Measurements from ENCODE around the gene CENPE.
"Not testable (repeated sequence)": the region's sequence is repeated elsewhere in the genome, so short reads cannot be mapped to it uniquely, and the experiment has no call there.

The CENPE gene, protein sequence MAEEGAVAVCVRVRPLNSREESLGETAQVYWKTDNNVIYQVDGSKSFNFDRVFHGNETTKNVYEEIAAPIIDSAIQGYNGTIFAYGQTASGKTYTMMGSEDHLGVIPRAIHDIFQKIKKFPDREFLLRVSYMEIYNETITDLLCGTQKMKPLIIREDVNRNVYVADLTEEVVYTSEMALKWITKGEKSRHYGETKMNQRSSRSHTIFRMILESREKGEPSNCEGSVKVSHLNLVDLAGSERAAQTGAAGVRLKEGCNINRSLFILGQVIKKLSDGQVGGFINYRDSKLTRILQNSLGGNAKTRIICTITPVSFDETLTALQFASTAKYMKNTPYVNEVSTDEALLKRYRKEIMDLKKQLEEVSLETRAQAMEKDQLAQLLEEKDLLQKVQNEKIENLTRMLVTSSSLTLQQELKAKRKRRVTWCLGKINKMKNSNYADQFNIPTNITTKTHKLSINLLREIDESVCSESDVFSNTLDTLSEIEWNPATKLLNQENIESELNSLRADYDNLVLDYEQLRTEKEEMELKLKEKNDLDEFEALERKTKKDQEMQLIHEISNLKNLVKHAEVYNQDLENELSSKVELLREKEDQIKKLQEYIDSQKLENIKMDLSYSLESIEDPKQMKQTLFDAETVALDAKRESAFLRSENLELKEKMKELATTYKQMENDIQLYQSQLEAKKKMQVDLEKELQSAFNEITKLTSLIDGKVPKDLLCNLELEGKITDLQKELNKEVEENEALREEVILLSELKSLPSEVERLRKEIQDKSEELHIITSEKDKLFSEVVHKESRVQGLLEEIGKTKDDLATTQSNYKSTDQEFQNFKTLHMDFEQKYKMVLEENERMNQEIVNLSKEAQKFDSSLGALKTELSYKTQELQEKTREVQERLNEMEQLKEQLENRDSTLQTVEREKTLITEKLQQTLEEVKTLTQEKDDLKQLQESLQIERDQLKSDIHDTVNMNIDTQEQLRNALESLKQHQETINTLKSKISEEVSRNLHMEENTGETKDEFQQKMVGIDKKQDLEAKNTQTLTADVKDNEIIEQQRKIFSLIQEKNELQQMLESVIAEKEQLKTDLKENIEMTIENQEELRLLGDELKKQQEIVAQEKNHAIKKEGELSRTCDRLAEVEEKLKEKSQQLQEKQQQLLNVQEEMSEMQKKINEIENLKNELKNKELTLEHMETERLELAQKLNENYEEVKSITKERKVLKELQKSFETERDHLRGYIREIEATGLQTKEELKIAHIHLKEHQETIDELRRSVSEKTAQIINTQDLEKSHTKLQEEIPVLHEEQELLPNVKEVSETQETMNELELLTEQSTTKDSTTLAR (N-terminal part only)

DNA sequence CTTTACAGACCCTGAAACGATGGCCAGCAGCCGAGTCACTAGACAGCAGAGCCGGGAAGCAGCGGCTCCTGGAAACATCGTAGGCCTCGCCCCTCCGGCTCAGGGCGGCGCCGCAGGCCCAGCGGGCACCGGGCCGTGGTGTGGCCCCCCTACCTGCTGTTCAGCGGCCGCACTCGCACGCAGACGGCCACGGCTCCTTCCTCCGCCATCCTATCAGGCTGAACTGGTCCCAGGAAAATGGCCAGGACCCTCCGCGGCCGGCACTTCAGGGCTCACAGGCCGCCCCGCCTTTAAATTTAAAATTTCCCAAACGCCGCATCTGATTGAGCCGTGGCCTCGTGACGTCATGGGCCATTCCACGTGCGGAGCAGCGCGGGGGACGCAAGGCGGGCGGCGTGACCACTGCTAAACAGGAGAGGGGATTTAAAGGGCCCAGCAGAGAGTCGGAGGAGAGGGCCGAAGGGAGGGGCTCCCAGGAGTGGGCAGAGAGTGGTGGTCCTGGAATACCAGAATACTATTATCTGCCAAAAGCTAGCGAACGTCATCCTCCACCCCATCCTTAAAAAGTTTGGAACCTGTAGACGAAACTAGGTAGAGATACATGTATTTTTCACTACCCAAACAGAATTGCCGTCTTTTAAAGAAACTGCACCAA lies at the start of gene CENPE:
Gene CENPE (minus strand): TSS at position 233 of the 655 bp plus-strand sequence. CDS start 24 bp downstream, at position 209.
- Histone ChIP-seq H3K9me3 (ENCODE audit: control insufficient read depth, insufficient read depth, low read length) (no peaks in the 10 kb centered on the region), H3K4me1 (ENCODE audit: insufficient read depth, low read length) (peaks cover 4% of the 10 kb centered on the region; the same call in 1 of the 2 replicates), H3K36me3 (ENCODE audit: insufficient read depth, low read length) (peaks cover 3% of the 10 kb centered on the region; the same call in 1 of the 2 replicates), H3K9ac (ENCODE audit: low read depth, low read length) (peak within 1 kb of the TSS; percentile 95)

DNA sequence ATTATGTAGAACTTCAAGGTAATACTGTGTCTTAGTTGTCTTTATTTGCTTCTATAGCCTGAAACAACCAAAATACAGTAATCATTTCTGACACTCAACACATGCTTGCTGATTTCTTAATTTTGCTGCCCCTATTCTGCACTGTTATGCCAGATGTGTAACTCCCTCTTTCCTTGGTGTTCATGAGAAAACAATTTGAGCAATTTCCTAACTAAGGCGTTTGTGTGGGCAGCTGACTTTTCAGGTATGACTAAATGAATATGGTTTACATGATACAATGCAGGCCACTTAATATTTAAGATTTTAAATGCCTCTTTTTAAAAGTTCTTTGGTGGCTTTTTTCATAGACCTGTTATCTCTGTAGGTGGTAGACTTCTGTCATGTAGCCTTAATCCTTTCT lies 46.1 kb upstream of the CENPE start:
- no peaks in the 10 kb centered on the region for H3K36me3 ChIP-seq (ENCODE audit: insufficient read depth, low read length)
- H3K4me1 ChIP-seq (ENCODE audit: insufficient read depth, low read length), result no peaks in the 10 kb centered on the region
- H3K9me3 ChIP-seq (ENCODE audit: control insufficient read depth, insufficient read depth, low read length), result peaks cover 10% of the 10 kb centered on the region; the same call in 1 of the 2 replicates
- no peak overlapping the region for H3K9ac ChIP-seq (ENCODE audit: low read depth, low read length)

DNA sequence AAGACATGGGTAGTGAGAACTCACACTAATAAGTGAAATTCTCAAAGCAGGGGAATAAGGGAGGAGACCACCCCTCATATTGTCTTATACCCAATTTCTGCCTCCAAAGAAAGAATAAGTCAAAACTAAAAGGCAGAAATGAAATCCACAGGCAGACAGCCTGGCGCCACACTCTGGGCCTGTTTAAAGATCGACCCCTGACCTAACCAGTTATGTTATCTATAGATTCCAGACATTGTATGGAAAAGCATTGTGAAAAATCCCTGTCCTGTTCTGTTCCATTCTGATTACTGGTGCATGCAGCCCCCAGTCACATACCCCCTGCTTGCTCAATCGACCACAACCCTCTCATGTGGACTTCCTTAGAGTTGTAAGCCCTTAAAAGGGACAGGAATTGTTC lies 32.8 kb upstream of the CENPE start:
- H3K9ac ChIP-seq (ENCODE audit: low read depth, low read length); H3K9me3 ChIP-seq (ENCODE audit: control insufficient read depth, insufficient read depth, low read length); H3K36me3 ChIP-seq (ENCODE audit: insufficient read depth, low read length); H3K4me1 ChIP-seq (ENCODE audit: insufficient read depth, low read length): not testable (repeated sequence)

DNA sequence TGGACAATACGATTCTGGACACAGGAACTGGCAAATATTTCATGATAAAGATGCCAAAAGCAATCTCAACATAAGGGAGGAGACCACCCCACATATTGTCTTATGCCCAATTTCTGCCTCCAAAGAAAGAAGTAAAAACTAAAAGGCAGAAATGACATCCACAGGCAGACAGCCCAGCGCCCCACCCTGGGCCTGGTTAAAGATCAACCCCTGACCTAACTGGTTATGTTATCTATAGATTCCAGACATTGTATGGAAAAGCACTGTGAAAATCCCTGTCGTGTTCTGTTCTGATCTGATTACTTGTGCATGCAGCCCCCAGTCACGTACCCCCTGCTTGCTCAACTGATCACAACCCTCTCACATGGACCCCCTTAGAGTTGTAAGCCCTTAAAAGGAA lies 25.4 kb upstream of the CENPE start:
- not testable (repeated sequence) for H3K9me3 ChIP-seq (ENCODE audit: control insufficient read depth, insufficient read depth, low read length); H3K36me3 ChIP-seq (ENCODE audit: insufficient read depth, low read length)

DNA sequence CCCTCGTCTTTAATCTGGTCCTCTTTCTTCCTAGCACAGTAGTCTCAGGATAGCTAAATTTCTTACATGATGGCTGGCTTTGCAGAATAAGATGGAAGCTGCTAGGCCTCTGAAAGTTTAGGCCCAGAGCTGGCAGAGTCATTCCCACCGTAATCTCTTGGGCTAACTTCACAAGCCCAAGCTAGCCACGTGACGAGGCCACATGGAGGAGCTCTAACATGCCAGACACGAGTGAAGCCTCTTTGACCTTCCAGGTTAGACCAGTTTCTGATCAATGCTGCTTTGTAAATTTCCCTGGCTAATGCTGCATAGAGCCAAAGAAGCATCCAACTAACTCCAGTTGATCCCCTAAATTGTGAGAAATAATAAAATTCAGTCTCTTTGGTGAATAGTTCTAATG lies 9.5 kb upstream of the CENPE start:
- Histone ChIP-seq H3K9me3 (ENCODE audit: control insufficient read depth, insufficient read depth, low read length) (no peaks in the 10 kb centered on the region), H3K4me1 (ENCODE audit: insufficient read depth, low read length) (no peaks in the 10 kb centered on the region), H3K9ac (ENCODE audit: low read depth, low read length) (no peak overlapping the region), H3K36me3 (ENCODE audit: insufficient read depth, low read length) (no peaks in the 10 kb centered on the region)

More for the DNA sequence above, 25.4 kb upstream of the CENPE start:
- H3K9ac ChIP-seq (ENCODE audit: low read depth, low read length); H3K4me1 ChIP-seq (ENCODE audit: insufficient read depth, low read length): not testable (repeated sequence)

DNA sequence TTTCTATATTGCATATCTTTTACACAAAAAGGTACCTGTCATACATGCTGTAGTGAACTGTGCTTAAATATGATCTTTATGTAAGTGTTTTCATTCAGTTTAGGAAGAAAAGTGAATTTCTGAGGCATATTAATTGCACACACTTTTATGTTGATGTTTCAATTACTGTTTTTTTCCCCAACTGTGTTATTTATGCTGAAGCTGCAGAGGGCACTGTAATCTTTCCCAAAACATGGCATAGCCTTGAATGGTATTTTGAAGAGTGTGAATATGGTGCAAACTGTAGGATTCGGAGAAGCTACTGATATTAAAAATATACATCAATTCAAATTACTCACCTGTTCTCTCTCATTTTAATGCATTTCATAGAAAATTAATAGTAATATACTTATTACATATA lies 6.0 kb upstream of the CENPE start:
- Histone ChIP-seq H3K4me1 (ENCODE audit: insufficient read depth, low read length) (no peaks in the 10 kb centered on the region; the same call in 1 of the 2 replicates), H3K9me3 (ENCODE audit: control insufficient read depth, insufficient read depth, low read length) (no peaks in the 10 kb centered on the region), H3K36me3 (ENCODE audit: insufficient read depth, low read length) (no peaks in the 10 kb centered on the region), H3K9ac (ENCODE audit: low read depth, low read length) (no peak overlapping the region)

DNA sequence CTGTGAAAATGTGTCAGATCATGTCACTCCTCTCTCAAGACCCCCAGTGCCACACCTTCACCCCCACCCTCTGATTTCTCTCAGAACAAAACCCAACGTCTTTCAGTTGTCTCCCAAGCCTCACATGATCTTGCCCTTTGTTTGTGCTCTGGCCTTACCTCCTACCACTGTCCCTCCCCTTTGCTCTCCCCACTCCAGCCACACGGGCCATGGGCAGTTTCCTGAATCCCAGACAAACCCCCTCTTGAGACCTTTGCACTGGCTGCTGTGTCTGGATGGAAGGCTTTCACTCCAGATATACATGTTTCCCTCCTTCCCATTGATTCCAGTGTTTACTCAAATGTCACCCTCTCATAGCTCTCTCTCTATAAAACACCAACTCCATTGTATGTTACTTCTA lies 3.6 kb upstream of the CENPE start:
- Histone ChIP-seq H3K9ac (ENCODE audit: low read depth, low read length) (no peak overlapping the region), H3K9me3 (ENCODE audit: control insufficient read depth, insufficient read depth, low read length) (no peaks in the 10 kb centered on the region), H3K4me1 (ENCODE audit: insufficient read depth, low read length) (peaks cover 4% of the 10 kb centered on the region; the same call in 1 of the 2 replicates), H3K36me3 (ENCODE audit: insufficient read depth, low read length) (no peaks in the 10 kb centered on the region)

DNA sequence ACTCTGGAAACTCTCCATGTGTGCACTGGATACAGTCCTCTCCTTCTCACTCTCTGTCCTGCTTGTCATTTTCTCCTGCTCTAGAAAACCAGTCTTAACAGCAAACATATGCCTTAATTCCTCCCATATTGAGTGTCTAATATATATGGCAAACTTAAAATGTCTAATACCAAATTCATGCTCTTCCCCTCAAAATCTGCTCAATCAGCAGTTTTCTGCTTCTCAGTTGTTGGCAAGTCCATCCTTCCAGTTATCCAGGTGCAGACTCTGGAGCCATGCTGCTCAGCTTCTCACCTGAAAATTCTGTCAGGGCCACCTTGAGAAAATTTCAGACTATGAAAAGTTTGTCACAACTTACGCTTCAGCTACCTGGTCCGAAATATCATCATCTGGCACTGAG lies 3.1 kb upstream of the CENPE start:
- Histone ChIP-seq H3K4me1 (ENCODE audit: insufficient read depth, low read length) (peaks cover 4% of the 10 kb centered on the region; the same call in 1 of the 2 replicates), H3K9me3 (ENCODE audit: control insufficient read depth, insufficient read depth, low read length) (no peaks in the 10 kb centered on the region), H3K9ac (ENCODE audit: low read depth, low read length) (no peak overlapping the region), H3K36me3 (ENCODE audit: insufficient read depth, low read length) (no peaks in the 10 kb centered on the region)

DNA sequence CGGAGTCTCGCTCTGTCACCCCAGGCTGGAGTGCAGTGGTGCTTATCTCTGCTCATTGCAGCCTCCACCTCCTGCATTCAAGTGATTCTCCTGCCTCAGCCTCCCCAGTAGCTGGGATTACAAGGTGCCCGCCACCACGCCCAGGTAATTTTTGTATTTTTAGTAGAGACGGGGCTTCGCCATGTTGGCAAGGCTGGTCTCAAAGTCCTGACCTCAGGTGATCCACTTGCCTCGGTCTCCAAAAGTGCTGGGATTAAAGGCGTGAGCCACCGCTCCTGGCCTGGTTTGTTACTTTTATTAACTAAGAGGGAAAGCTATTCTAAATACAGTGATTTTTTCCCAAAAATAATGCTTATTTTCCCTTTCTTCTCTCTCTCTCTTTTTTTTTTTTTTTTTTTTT lies 866 bp upstream of the CENPE start:
- no peaks in the 10 kb centered on the region for H3K9me3 ChIP-seq (ENCODE audit: control insufficient read depth, insufficient read depth, low read length)
- peak overlapping the region; percentile 95; the same call in 1 of the 2 replicates for H3K9ac ChIP-seq (ENCODE audit: low read depth, low read length)
- H3K36me3 ChIP-seq (ENCODE audit: insufficient read depth, low read length), result peaks cover 3% of the 10 kb centered on the region; the same call in 1 of the 2 replicates
- H3K4me1 ChIP-seq (ENCODE audit: insufficient read depth, low read length), result peaks cover 4% of the 10 kb centered on the region; the same call in 1 of the 2 replicates

DNA sequence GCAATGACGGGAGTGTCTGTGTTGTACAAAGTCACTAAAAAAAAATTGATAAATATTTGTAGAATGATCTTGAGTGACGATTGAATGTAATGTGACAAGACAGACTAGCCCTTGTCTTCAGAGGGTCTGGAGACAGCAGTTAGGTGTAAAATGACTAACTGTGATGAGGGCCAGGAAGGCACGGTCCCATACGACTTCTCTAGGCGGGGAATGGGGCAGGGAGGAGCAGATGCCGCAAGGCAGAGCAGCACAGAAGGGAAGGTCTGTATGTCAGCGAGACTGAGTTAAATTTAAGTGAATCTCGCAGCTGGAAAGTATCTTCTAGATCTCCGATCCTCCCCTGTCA lies 405 bp downstream of the CENPE start:
- H3K9me3 ChIP-seq (ENCODE audit: control insufficient read depth, insufficient read depth, low read length), result no peaks in the 10 kb centered on the region
- H3K9ac ChIP-seq (ENCODE audit: low read depth, low read length), result peak overlapping the region; percentile 95
- peaks cover 3% of the 10 kb centered on the region; the same call in 1 of the 2 replicates for H3K36me3 ChIP-seq (ENCODE audit: insufficient read depth, low read length)
- peaks cover 4% of the 10 kb centered on the region; the same call in 1 of the 2 replicates for H3K4me1 ChIP-seq (ENCODE audit: insufficient read depth, low read length)

DNA sequence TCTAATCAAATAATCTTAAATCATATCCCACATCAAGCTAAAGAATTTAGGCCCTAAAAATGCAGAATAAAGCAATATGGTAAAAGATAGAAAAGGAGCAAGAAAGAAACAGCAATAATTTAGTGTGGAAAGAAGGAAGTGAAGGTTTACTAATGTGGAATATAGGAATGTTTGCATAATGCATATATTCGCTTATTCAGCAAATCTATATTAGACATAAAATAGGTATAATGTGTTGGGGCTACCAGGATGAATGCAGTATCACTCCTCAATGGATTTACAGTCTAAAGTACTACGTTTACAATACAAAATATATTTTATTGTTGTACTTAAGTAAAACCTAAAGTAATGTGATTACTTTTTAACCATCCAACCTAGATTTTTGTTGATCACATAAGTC lies 4.7 kb downstream of the CENPE start:
- Histone ChIP-seq H3K9ac (ENCODE audit: low read depth, low read length) (no peak overlapping the region), H3K36me3 (ENCODE audit: insufficient read depth, low read length) (peaks cover 9% of the 10 kb centered on the region), H3K4me1 (ENCODE audit: insufficient read depth, low read length) (0 out of 2 replicates have a peak, but pooled peaks cover 4% of the 10 kb centered on the region), H3K9me3 (ENCODE audit: control insufficient read depth, insufficient read depth, low read length) (no peaks in the 10 kb centered on the region)

DNA sequence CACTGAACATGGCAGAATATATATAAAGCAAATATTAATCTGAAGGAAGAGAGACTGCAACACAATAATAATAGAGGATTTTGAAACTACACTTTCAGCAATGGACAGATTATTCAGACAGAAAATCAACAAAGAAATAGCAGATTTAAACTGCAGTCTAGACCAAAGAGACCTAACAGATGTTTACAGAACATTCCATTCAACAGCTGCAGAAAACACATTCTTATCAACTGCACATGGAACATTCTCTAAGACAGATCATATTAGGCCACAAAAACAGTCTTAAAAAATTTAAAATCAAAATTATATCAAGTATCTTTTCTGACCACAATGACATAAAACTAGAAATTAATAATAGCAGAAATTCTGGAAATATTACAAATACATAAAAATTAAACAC lies 27.1 kb downstream of the CENPE start:
- Histone ChIP-seq H3K36me3 (ENCODE audit: insufficient read depth, low read length) (no peaks in the 10 kb centered on the region), H3K4me1 (ENCODE audit: insufficient read depth, low read length) (no peaks in the 10 kb centered on the region), H3K9me3 (ENCODE audit: control insufficient read depth, insufficient read depth, low read length) (no peaks in the 10 kb centered on the region), H3K9ac (ENCODE audit: low read depth, low read length) (no peak overlapping the region)

DNA sequence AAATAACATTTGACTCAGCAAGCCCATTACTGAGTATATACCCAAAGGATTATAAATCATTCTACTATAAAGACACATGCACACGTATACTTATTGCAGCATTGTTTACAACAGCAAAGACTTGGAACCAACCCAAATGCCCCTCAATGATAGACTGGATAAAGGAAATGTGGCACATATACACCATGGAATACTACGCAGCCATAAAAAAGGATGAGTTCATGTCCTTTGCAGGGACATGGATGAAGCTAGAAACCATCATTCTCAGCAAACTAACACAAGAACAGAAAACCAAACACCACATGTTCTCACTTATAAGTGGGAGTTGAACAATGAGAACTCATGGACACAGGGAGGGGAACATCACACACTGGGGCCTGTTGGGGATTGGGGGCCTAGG lies 28.4 kb downstream of the CENPE start:
- H3K9ac ChIP-seq (ENCODE audit: low read depth, low read length); H3K9me3 ChIP-seq (ENCODE audit: control insufficient read depth, insufficient read depth, low read length); H3K36me3 ChIP-seq (ENCODE audit: insufficient read depth, low read length); H3K4me1 ChIP-seq (ENCODE audit: insufficient read depth, low read length): not testable (repeated sequence)
